ENCODE data around the gene INCA1. TPM values are rescaled to one million over a fixed set of nuclear protein-coding genes. Genes with fewer than 3 reads are reported as not detected.

The INCA1 gene
- total RNA-seq, 2 experiments from 2014 or later = 0.82 TPM; not detected in 1

- TF ChIP-seq, protein P1, sequence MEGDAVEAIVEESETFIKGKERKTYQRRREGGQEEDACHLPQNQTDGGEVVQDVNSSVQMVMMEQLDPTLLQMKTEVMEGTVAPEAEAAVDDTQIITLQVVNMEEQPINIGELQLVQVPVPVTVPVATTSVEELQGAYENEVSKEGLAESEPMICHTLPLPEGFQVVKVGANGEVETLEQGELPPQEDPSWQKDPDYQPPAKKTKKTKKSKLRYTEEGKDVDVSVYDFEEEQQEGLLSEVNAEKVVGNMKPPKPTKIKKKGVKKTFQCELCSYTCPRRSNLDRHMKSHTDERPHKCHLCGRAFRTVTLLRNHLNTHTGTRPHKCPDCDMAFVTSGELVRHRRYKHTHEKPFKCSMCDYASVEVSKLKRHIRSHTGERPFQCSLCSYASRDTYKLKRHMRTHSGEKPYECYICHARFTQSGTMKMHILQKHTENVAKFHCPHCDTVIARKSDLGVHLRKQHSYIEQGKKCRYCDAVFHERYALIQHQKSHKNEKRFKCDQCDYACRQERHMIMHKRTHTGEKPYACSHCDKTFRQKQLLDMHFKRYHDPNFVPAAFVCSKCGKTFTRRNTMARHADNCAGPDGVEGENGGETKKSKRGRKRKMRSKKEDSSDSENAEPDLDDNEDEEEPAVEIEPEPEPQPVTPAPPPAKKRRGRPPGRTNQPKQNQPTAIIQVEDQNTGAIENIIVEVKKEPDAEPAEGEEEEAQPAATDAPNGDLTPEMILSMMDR (conservative IDR thresholded peaks at IDR 0.05; ENCODE audit: low read length) = no peak
- TF ChIP-seq EZH2phosphoT487 (IDR thresholded peaks at IDR 0.05; ENCODE audit: borderline replicate concordance, low read depth, low read length) = no peak
- intact Hi-C loops (cut with micrococcal nuclease; ENCODE audit: unreplicated experiment) = loop anchor here (5.0 kb wide), 1 partner anchor 49 kb away; no protein-coding TSS in a partner anchor
- CTCF ChIA-PET (ENCODE audit: unreplicated experiment) = no interaction called here
- Histone ChIP-seq H3K4me3 (ENCODE audit: low read depth, low read length, poor library complexity, severe bottlenecking) (peak overlapping the region; percentile 78), H4K20me1 (ENCODE audit: insufficient read depth, low read length) (no peaks in the 10 kb centered on the region), H3K9me2 (ENCODE audit: insufficient read depth, low read length) (no peaks in the 10 kb centered on the region), H3K79me2 (ENCODE audit: insufficient read depth, low read depth, low read length) (peaks cover 22% of the 10 kb centered on the region; the same call in 1 of the 2 replicates), H3K4me2 (ENCODE audit: low read length) (peak overlapping the region; percentile 80), H3K9me3 (ENCODE audit: low read length) (no peaks in the 10 kb centered on the region), H3K4me1 (ENCODE audit: insufficient read depth, low read length, poor library complexity, severe bottlenecking) (peaks cover 23% of the 10 kb centered on the region), H3K27ac (ENCODE audit: low read depth, low read length, poor library complexity, severe bottlenecking) (peak overlapping the region; percentile 77), H2AFZ (ENCODE audit: low read length) (no peak overlapping the region; the same call in 1 of the 2 replicates), H3K36me3 (ENCODE audit: insufficient read depth, low read length) (peaks cover 27% of the 10 kb centered on the region)
- POLR2A ChIA-PET = interaction anchor here (0.6 to 6.0 kb wide), 4 partner anchors 16 to 67 kb away, joined by 3 to 51 read pairs (median 12); partner anchors contain the start of genes CAMTA2, ENO3, RNF167 and SLC25A11
- no TSS peak for BruUV-seq (replicated peaks)
- DNase-seq (ENCODE audit: low spot score) = no peak
Measured at GRCh38 chr17:4968486-4969046, 28.8 kb downstream of the INCA1 start.

GRCh38 chr17:4967539-4968485, 29.5 kb downstream of the INCA1 start, which contains the start of gene SPAG7:
SPAG7 (minus strand) TSS chr17:4967817; CDS start chr17:4967804, 13 bp downstream.
- CTCF ChIA-PET (ENCODE audit: unreplicated experiment) = interaction anchor here (0.6 to 1.6 kb wide), 3 partner anchors 16 to 22 kb away, joined by 3 to 6 read pairs (median 3); partner anchors contain the start of genes ENO3 and PFN1
- H3K79me2 ChIP-seq (ENCODE audit: insufficient read depth, low read depth, low read length) = peaks cover 22% of the 10 kb centered on the region; the same call in 1 of the 2 replicates
- no peaks in the 10 kb centered on the region for H3K9me3 ChIP-seq (ENCODE audit: low read length)
- H3K4me3 ChIP-seq (ENCODE audit: low read depth, low read length, poor library complexity, severe bottlenecking) = peak within 1 kb of the TSS; percentile 78
- BruUV-seq (replicated peaks) = TSS peak; percentile 85
- H4K20me1 ChIP-seq (ENCODE audit: insufficient read depth, low read length) = no peaks in the 10 kb centered on the region
- peak; percentile 97 for DNase-seq (ENCODE audit: low spot score)
- POLR2A ChIA-PET = interaction anchor here (0.5 to 6.0 kb wide), 16 partner anchors 10 to 95 kb away, joined by 3 to 51 read pairs (median 4); partner anchors contain the start of genes CAMTA2, ENO3, PFN1 and RNF167
- H3K27ac ChIP-seq (ENCODE audit: low read depth, low read length, poor library complexity, severe bottlenecking) = peak within 1 kb of the TSS; percentile 77
- no peaks in the 10 kb centered on the region for H3K9me2 ChIP-seq (ENCODE audit: insufficient read depth, low read length)
- H2AFZ ChIP-seq (ENCODE audit: low read length) = peak within 1 kb of the TSS; percentile 55
- H3K36me3 ChIP-seq (ENCODE audit: insufficient read depth, low read length) = peaks cover 25% of the 10 kb centered on the region
- TF ChIP-seq, protein P1 (conservative IDR thresholded peaks at IDR 0.05; ENCODE audit: low read length) = no peak
- no peak for TF ChIP-seq EZH2phosphoT487 (IDR thresholded peaks at IDR 0.05; ENCODE audit: borderline replicate concordance, low read depth, low read length)
- intact Hi-C loops (cut with micrococcal nuclease; ENCODE audit: unreplicated experiment) = loop anchor here (1.0 to 5.0 kb wide), 2 partner anchors 19 to 49 kb away; no protein-coding TSS in a partner anchor
- H3K4me2 ChIP-seq (ENCODE audit: low read length) = peak within 1 kb of the TSS; percentile 95
- peaks cover 23% of the 10 kb centered on the region for H3K4me1 ChIP-seq (ENCODE audit: insufficient read depth, low read length, poor library complexity, severe bottlenecking)

All from OCI-LY7 (cell line).